H7 (cell line): ENCODE results near the gene OR10A4. TPM values are rescaled to one million over a fixed set of nuclear protein-coding genes. Genes with fewer than 3 reads are reported as not detected.

Experiments used
- DNase-seq: peaks from one replicate; pipeline ENCODE4 v3.0.0; 2012
- H3K27me3 ChIP-seq: 2 replicates; pipeline ENCODE4 v1.6.0; 2011; ENCODE audit warnings: mild to moderate bottlenecking, low read length; ENCODE audit not compliant: control insufficient read depth, insufficient read depth
- H3K36me3 ChIP-seq: replicated peaks from 2 replicates; pipeline ENCODE4 v1.5.1; 2011; ENCODE audit warnings: low read length; ENCODE audit not compliant: control insufficient read depth, insufficient read depth
- H3K4me3 ChIP-seq: 2 replicates; pipeline ENCODE4 v1.5.1; 2011; ENCODE audit warnings: low read depth, mild to moderate bottlenecking, control low read depth, low read length, moderate library complexity; ENCODE audit not compliant: insufficient read depth
- total RNA-seq: library from RNA; depleted of rRNA; stranded (reverse); fragments of >200 nt; shearing (Covaris generic); gene quantifications from 2 replicates; pipeline ENCODE4 v1.2.3, GENCODE V29; 2014; rRNA removed

The OR10A4 gene
- total RNA-seq, 1 experiment from 2014 or later: not detected

DNA sequence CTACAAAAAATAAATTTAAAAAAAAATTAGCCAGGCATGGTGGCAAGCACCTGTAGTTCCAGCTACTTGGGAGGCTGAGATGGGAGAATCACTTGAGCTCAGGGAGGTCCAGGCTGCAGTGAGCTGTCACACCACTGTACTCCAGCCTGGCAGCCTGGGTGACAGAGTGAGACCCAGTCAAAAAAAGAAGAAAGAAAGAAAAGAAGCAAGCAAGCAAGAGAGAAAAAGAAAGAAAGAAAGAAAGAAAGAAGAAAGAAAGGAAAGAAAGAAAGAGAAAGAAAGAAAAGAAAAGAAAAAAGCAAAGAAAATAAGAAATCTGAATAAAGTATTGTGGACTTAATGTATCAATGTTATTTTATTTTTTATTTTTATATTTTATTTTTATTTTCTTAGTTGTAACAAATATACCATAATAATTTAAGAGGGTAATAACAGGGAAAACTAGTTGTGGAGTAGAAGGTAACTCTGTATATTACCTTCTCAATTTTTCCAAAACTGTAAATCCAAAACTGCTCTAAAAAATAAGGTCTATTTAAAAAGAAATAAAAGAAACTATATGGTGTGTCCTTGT is 48.7 kb downstream of the OR10A4 start:
- DNase-seq: no peak
- no peak overlapping the region for H3K4me3 ChIP-seq
- no peaks in the 10 kb centered on the region for H3K36me3 ChIP-seq
- H3K27me3 ChIP-seq: no peaks in the 10 kb centered on the region

- Histone ChIP-seq H3K27me3 (no peaks in the 10 kb centered on the region), H3K36me3 (no peaks in the 10 kb centered on the region), H3K4me3 (peak overlapping the region; percentile 98)
- peak; percentile 23 for DNase-seq
Observed at GRCh38 chr11:6925636-6926207, 49.3 kb downstream of the OR10A4 start.

GRCh38 chr11:6926208-6927029 is 50.0 kb downstream of the OR10A4 start, which contains the start of gene ZNF215:
ZNF215 (plus strand) TSS chr11:6926426; CDS start chr11:6932273, 5,847 bp downstream.
- H3K36me3 ChIP-seq: no peaks in the 10 kb centered on the region
- peak within 1 kb of the TSS; percentile 98 for H3K4me3 ChIP-seq
- H3K27me3 ChIP-seq: no peaks in the 10 kb centered on the region
- DNase-seq: peak; percentile 86

- peaks cover under 1% of the 10 kb centered on the region for H3K36me3 ChIP-seq
- no peaks in the 10 kb centered on the region for H3K27me3 ChIP-seq
- DNase-seq: no peak
- peak overlapping the region; percentile 98 for H3K4me3 ChIP-seq
Observed at GRCh38 chr11:6927030-6927617, 50.7 kb downstream of the OR10A4 start.

Other genes starting within 250 kb of the OR10A4 start
- gene DCHS1, start 220.8 kb upstream of the OR10A4 start, total RNA-seq: 15.7 and 16.8 TPM in 2 replicates
- 72.9 and 110 TPM in 2 replicates for gene MRPL17, start 193.3 kb upstream of the OR10A4 start, total RNA-seq
- 0.07 TPM in 2 replicates for gene OR2AG2, start 104.6 kb upstream of the OR10A4 start, total RNA-seq
- gene OR2AG1, start 93.6 kb upstream of the OR10A4 start, total RNA-seq: not detected in 2 replicates
- 0.04 and 0.07 TPM in 2 replicates for gene OR6A2, start 76.9 kb upstream of the OR10A4 start, total RNA-seq
- not detected in 2 replicates for gene OR10A5, start 30.9 kb upstream of the OR10A4 start, total RNA-seq
- gene OR10A2, start 13.6 kb upstream of the OR10A4 start, total RNA-seq: not detected in 2 replicates
- gene OR2D2, start 15.9 kb downstream of the OR10A4 start, total RNA-seq: 0.42 TPM in 1 of 2 replicates, not detected in the other
- gene OR2D3, start 44.4 kb downstream of the OR10A4 start, total RNA-seq: not detected in 2 replicates
- gene ZNF215, start 49.8 kb downstream of the OR10A4 start, total RNA-seq: 7.1 and 11.8 TPM in 2 replicates
- gene ZNF214, start 143.7 kb downstream of the OR10A4 start, total RNA-seq: 1.1 and 1.6 TPM in 2 replicates
- 0.07 and 0.11 TPM in 2 replicates for gene NLRP14, start 143.9 kb downstream of the OR10A4 start, total RNA-seq
- gene RBMXL2, start 212.4 kb downstream of the OR10A4 start, total RNA-seq: not detected in 2 replicates